ENCODE results near the gene SNAP25.

The SNAP25 gene

DNA sequence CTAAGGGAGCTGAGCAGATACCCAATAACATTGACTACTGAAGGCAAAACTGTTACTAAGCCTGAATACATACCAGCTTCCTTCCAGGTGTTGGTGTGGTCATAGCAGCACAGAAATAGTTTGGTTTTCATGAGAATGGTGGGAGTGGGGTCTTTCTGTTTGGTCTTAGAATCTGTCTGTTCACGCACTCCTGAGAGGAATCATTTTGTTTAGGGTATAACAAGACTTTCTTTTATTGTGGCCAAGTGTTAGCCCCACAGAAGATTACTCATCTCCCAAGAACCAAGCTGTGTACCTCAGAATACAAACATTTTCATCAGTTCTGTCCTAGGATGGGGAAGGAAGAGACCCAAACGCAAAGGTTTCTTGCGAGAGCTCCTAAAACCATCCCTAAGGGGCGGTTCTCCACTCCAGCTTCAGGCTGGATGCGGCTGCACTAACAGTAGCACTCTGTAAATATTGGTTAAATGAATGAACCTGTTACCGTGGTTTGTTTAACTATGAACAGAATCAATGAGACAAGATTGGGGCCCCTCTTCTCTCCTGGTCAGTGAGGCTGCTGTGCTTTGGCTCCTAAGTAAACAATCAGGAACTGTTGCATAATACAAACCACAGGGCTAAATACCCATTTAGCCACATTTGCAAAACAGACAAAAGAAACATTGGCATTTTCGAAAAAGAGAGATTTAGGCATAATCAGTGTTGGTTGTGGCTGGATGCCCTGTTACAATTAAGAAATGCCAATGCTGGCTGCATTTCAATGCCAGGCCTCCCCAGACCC is 44.9 kb downstream of the SNAP25 start:
- DNase-seq (ENCODE audit: low spot score): no peak

DNA sequence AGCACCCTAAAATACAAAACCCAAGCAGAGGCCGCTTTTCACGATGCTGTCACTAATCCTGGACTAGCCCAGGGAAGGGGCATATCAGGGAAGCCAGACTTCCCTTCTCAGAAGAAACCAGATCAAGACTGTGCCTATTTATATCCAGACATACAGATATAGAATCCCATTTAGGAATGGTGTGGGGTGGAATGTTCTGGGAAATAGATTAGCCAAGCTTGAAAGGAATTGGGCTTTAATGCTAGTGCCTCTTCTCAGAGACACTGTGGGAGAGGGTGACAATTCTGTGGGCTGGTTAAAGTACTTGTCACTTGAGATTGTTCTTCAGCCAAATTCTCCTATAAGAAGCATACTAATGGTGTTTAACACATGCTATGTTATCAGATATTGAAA is 45.5 kb downstream of the SNAP25 start:
- no peak for DNase-seq (ENCODE audit: low spot score)

DNA sequence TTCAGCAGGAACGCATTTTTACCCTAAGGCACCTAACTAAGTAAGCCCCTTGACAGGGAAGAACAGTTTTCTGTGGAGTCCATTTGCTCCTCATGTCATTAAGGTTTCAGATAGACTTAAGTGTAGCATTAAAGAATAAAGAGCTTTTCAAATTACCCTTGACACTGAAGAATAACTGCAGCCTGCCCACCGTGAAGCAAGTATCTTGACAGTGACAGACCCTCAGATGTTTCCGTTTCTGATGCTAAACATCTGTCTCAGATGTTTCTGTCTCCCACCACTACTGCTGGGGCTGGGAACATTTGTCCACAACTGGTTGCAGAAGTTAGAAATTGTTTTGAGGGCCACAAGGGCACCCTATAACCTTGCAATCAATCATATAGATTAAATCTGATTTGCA is 50.0 kb downstream of the SNAP25 start:
- no peak for DNase-seq (ENCODE audit: low spot score)

DNA sequence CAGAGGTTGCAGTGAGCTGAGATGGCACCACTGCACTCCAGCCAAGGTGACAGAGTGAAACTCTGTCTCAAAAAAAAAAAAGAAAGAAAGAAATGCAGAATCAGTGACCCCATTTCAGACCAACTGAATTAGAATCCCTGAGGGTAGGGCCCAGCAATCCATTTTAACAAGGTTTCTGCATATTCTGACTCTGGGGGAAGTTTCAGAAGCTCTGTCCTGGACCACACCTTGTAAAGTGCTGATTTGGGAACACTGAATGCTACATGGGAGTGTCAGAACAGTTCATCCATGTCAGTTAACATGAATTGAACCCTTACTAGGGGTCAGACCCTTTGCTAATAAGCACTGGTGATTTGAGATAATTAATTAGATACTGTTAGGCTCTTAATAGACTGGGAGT is 52.0 kb downstream of the SNAP25 start:
- DNase-seq (ENCODE audit: low spot score): no peak

DNA sequence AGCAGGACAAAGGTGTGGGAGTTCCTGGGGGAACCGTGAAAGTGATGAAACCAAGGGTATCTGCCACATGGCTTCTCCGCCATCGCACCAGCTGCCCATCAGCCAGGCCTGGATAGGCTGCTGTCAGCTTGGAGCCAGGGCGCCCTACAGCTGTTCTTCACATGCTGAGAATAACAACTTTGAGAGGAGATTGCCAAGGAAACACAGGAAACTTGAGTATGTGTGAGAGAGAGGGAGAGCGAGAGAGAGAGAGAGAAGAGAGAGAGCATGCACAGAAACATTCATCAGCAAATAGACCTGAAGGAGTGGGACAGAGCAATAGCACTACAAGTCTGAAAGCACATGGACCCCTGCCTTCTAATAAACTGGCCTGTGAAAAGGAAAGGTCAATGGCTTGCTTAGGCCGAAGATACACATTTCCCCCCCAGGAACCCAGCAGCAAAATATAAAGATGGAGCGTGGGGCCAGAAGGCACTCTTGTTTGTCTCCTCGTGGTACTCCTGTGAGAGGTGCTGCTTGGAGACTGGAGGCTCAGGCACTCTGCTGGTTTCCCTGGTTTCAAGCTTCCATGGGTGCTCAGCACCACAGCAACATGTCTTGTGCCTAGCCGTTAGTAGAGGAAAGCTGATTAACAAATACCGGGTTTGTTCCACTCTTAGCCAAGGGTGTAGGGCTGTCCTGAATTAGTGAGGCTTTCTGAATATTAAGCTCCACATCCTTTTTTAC is 53.0 kb downstream of the SNAP25 start:
- no peak for DNase-seq (ENCODE audit: low spot score)

DNA sequence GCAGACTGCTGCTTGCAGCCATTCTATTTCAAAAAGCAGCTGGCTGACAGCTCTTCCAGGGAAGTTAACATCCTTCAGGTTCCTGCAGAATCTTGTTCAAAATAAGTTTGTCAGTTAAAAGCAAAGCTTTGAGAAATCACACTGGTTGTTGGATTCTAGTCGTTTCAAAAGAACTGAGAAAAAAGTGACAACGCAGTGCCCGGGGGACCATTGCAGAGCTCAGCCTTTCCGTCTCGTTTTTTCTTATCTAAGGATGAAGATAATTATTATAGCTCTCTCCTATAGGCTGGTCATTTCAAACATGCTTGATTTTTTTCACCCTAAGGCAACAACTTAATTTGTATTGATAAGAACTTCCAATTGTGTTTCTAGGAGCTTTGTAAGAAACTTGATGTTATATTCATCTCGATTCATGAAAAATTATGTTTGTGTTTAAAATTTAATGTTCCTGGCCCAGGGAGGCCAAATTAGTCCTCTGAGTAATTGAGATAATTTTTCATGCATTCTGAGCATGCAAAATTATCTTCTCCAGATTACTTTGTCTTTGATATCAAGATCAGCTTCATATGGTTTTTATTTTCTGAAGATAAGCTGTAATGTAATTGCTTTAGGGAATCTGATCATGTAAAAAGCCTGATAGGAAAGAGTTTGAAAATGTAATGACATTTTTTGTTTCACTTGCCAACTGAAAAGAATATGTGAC is 58.4 kb downstream of the SNAP25 start:
- DNase-seq (ENCODE audit: low spot score): no peak

DNA sequence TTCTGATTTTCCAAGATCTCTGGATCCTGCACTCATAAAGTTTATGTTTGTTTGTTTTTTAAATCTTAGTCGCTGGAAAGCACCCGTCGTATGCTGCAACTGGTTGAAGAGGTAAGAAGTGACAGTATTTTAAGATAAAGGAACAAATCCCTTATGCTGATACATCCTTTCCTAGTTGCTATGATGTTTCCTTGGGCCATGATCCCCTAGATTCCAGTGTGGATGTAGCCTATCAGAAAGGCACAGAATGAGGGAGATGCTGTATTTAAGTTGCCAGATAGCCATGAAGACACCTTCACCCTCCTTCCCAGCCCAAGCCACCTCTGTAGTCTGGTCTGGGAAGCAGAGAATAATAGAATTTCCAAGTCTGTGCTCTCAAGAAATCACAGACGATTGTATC is 59.0 kb downstream of the SNAP25 start:
- no peak for DNase-seq (ENCODE audit: low spot score)

DNA sequence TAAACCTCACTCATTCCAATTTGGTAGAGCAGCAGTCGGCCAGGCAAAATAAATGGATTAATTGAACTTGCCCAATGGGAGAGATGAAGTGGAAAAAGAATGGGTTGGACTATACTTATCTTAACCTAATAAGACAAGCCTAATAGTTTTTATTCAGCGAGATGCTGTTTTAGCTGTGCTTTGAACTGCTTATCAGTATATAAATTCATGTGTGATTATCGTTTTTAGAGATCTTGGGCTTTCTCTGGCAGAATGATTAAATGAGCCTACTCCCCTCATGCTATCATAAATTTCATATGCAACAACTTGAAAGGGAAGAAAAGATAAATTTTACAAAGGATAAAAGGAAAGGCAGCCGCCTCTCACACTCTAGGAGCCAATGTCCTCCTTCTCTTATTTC is 59.8 kb downstream of the SNAP25 start:
- no peak for DNase-seq (ENCODE audit: low spot score)

DNA sequence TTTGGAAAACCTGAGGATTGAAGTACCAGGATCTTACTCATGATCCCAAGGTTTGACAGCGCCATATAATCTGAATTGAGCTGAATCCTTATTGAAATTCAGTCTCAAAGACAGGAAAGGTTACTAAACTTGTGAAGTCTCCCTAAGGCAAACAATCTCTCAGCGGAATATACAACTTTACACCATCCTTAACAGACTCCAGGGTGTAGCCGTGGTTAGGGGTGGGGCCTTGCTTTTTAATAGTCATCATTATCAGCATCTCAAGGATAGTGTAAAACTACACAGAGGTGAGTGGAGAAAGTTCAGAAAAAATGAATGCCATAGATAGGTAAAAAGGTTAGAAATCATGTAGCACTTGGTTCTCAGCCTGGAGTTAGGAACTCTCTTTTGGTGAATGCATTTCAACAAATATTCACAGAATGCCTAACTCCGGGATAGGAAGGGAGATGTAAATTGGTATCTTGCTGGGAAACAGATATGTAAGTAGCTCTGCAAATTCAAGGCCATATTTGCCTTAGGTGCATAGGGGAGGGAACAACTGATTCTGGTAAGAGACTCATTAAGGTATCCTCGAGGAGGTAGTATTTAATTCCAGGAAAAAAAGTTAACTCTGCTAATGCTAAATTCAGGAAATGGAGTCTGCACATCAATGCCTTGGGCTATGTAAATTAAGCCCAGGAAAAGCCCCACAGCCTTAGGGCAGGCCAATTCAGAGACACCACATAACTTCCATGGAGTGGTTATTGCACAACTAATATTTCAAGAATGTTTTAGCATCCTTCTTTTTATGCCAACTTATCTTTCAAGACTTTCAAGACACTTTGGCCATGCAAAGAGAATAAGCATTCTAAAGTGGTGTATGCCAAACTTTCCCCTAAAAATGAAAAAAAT is 61.6 kb downstream of the SNAP25 start:
- no peak for DNase-seq (ENCODE audit: low spot score)

DNA sequence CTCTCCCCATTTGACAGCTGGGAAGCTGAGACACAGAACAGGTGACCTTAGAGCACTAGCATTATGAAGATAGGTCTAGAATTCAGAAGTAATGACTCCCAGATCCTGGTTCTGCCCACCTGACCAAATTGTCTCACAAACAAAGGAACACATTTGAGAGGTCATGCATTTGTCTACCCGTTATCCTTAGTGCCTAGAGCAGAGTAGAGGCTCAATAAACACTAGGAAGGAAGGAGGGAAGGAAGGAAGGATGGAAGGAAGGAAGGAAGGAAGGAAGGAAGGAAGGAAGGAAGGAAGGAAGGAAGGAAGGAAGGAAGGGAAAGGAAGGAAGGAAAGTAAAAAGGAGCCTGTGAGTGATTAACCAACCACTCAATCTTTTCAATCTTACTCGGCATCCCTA is 63.3 kb downstream of the SNAP25 start:
- no peak for DNase-seq (ENCODE audit: low spot score)

DNA sequence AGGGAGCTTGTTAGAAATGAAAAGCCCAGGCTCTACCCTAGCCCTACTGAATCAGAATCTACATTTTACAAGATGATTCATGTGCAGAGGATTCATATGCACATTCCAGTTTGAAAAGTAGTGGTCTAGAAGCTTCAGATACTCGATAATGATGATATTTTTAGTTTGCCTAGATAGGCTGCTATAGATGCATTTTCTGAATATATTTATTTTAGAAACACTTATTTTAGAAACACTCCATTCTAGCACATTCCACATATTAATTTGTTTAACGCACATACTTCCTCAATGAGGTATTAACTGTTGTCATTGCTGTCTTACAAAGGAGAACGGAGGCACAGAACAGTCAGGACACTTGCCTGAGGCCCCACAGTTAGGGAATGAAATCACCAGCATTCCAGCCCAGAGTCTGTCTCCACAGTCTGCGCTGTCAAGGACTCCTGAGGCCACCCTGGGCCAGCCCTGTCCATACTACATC is 64.4 kb downstream of the SNAP25 start:
- no peak for DNase-seq (ENCODE audit: low spot score)

DNA sequence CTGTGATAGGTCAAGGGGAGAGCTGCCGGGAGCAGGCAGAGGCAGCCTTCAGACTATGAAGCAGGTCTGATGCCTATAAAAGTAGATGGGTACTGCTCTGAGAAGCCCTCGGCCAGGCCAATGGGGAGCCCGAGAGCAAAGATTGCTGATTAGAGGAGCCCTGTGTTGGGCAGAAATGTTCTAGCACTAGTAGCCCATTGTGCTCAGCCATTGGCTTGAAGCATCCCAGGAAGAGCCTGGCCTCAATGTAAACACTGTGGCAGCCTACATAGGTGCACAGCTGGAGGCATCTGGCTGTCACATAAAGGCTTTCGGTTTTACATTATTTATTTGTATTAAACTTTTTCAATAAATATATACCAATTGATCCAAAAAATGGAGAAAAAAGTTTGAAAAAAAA is 67.7 kb downstream of the SNAP25 start:
- no peak for DNase-seq (ENCODE audit: low spot score)

DNA sequence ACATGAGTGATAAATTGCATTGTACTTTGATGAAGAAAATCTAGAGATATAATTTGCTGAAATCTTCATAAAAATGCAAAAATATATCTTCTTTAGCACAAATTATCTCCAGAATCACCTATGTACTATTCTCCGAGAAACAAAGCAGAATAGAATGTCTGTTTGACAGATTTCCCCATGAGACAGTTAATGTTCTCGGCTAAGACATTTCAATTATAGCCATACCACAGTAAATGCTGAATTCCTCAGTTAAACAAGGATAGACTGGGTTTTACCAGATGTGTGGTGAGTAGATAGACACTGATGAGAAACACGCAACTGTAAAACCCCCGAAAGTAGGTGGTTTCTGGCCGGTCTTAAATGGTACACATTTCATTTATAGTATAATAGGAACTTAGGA is 69.8 kb downstream of the SNAP25 start:
- DNase-seq (ENCODE audit: low spot score): no peak

DNA sequence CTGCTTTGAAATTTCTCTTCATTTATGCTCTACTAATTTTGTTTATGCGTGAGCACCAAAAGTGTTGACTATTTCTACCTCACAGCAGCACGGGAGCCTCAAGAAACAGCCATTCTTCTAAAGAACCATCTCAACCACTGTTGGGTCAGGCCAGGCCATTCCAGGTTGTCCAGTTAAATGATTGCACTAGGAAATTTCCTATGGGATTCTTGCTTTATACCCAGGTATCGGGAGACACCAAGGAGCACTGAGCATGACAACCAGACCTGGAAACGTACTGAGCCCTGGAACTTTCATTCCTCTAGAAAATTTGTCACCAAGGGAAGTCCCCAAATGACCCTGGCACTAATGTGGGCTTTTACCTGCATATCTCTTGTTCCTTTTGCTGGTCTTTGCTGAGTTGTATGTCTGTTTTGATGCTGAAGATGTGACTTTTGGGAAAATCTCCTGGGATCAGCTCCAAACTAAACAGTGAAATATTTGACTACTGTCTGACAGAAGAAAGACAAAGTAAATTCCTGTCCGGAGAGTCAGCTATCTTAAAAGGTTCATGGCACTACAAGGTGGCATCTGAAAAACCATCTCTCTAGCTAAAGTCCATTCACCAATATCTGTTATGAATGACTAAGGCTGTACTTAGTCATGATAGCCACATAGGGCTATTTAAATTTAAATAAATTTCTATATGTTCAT is 70.5 kb downstream of the SNAP25 start:
- no peak for DNase-seq (ENCODE audit: low spot score)

DNA sequence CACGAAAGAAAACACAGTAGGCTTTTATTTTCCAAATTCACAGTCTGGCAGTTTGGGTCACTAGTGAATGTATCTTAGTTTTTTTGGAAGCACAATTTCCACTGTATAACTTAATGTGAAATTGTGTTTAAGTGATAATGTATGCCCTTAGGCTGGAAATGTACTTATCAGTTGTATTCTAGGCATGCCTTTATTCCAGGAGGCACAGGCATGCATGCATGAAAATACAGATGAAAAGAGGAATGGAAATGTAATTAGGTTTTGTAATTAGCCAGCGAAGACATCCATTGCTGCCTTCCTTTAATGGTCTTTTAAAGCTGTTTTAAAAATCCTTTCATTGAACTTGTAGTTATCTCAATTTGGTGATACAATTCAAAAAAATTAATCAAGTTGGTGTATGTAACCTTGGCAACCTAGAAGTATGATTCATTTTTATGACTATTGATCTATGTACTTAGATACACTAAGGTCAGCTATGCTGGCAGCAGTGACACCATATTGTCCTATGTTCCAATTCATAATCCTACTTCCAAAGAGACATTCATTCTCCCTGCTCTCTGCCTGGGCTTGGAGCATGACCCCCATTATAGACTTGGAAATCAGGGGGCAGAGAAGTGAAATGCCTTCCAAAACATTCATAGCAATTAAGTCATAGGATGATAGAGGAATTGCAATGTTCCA is 73.1 kb downstream of the SNAP25 start:
- DNase-seq (ENCODE audit: low spot score): no peak

DNA sequence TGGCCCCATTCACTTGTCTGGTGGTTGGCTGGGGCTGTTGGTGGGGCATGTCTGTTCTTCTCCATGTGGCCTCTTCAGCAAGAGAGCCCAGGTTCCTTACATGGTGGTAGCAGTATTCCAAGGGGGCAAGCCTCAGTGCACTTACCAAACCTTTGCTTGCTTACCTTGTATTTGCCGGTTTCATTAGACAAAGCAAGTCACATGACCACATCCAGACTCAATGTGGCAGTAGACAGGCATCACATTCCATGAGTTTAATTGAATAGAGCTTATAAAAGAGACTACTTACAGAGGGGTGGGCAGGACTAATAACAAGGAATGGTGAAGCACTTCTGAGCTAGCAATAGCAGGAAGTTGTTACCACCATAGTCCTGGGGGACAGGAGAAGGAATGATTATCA is 78.6 kb downstream of the SNAP25 start:
- no peak for DNase-seq (ENCODE audit: low spot score)

DNA sequence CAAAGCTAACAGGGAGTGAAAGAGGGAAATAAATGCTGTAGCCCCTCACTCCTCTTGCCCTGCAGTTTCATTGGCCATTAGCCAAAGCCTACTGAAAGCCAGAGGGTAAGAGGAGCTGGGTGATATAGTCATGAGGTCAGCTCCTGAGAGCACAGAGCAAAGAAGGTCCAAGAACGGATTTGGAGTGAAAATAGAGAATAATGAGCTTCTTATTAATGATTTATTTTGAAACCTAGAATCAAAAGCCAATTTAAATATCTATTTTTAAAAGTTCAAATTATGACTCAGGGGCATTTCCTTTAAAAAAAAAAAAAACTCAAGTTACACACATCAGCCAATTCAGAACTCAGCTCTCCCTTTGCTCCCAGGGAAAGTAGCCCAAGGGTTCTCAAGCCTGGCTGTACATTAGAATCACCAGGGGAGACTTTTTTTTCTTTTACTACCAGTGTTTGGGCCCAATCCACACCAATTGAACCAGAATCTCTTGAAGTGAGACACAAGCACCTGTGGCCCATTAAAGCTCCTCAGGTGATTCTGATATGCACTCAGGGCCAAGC is 79.1 kb downstream of the SNAP25 start:
- DNase-seq (ENCODE audit: low spot score): no peak

DNA sequence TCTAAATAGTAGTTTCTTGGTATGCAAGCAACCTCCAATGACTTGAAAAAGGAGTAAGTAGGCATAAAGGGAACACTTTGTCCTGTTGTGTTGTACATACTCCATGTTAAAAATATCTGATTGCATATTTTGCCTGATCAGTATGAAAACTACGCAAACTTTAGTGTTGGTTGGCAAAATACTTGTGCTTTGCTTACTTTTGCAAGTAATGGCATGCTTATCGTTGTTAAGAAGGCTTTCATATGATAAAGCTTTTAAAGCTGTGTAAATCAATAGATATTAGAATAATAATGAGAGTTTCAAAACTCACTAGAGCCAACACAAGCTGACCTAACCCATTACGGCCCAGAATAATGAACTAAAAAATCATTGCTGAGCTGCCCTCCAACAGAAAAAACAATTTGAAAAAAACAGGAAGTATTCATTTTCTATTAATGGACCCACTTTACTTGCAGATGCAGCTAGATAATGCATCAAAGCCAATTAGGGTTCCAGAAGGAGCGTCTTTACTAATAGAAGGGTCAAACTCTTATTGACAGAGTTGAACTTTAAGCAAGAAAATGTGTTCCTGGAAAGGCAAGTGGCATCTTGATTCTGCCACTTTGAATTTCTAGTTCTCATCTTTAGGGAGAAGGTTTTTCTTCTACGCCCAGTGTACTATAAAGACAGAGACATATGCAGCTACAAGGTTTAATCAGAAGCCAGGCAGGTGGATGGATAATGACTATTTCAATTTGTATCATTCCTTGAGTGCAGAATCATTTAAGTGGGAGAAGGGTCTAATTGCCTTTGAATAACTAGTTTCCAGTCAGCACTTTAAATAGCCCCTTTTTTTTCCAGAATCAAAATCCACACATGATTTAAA is 82.2 kb downstream of the SNAP25 start:
- DNase-seq (ENCODE audit: low spot score): no peak

DNA sequence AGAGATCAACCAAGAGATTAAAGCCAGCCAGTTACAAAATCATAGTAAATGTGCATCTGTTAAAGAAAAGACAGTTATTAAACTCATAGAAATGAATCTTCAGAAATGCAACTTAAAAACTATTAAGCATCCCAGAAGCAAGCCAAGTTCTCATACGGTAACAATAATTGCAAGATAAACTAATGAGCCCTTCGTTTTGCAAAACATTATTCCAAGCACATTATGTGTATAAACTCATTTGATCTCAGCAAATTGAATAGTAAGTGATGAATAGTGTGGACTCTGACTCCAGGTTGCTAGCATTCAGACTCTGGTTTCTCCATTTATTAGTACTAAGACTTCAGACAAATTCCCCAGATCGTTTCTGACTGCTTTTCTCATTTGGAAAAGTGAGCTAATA is 85.2 kb downstream of the SNAP25 start:
- DNase-seq (ENCODE audit: low spot score): no peak
